Activated CD8-positive, alpha-beta T cell treated with anti-CD3 and anti-CD28 coated beads for 36 hours (primary cell): Measurements from ENCODE around the gene DCAF8. TPM values are rescaled to one million over a fixed set of nuclear protein-coding genes. Genes with fewer than 3 reads are reported as not detected.

Experiments
- ATAC-seq: fragments of 200-7000 bp; cut with Tn5 transposase; one replicate; pipeline ENCODE4 v1.10.0; 2021; ENCODE audit warnings: mild to moderate bottlenecking, moderate library complexity
- CTCF ChIA-PET: fragments of 350-600 bp; sonication (Branson Sonifier 250); formaldehyde crosslinking; loops from one replicate; lab custom pipeline; 2021; ENCODE audit warnings: antibody characterized with exemption; lab: Charles Lee
- POLR2A ChIA-PET: fragments of 350-600 bp; sonication (Branson Sonifier 250); formaldehyde crosslinking; loops from one replicate; lab custom pipeline; 2021; ENCODE audit warnings: antibody characterized with exemption; lab: Charles Lee
- DNase-seq: peaks from one replicate; pipeline ENCODE4 v3.0.0-alpha.2; 2020
- H3K27ac Mint-ChIP-seq: one replicate; pipeline ENCODE4 v1.8.0; 2021; ENCODE audit warnings: mild to moderate bottlenecking, mixed read lengths
- H3K27me3 Mint-ChIP-seq: one replicate; pipeline ENCODE4 v1.8.0; 2021; ENCODE audit warnings: mixed read lengths
- H3K36me3 Mint-ChIP-seq: one replicate; pipeline ENCODE4 v1.8.0; 2021; ENCODE audit warnings: low read depth, mixed read lengths
- H3K4me1 Mint-ChIP-seq: one replicate; pipeline ENCODE4 v1.8.0; 2021; ENCODE audit warnings: low read depth, mixed read lengths
- H3K4me3 Mint-ChIP-seq: one replicate; pipeline ENCODE4 v1.8.0; 2021; ENCODE audit warnings: mild to moderate bottlenecking, moderate library complexity, mixed read lengths
- H3K9me3 Mint-ChIP-seq: one replicate; pipeline ENCODE4 v1.8.0; 2021; ENCODE audit warnings: mixed read lengths
- CTCF ChIP-seq: fragments of 200-600 bp; IDR thresholded peaks from one replicate; pipeline ENCODE4 v1.8.0; 2022; ENCODE audit warnings: antibody characterized with exemption, mild to moderate bottlenecking
- intact Hi-C: fragments of 100-400 bp; cut with micrococcal nuclease; formaldehyde crosslinking; loops from one replicate; pipeline ENCODE4 v1.10.0; 2022
- total RNA-seq, 2 experiments: library from RNA; stranded (reverse); gene quantifications; one replicate each; pipeline ENCODE4 v1.2.3, GENCODE V29; 2021

DCAF8 gene
- total RNA-seq, 2 experiments from 2014 or later, result 116 TPM

- Mint-ChIP-seq H3K9me3 (no peaks in the 10 kb centered on the region), H3K36me3 (peaks cover 12% of the 10 kb centered on the region)
- ATAC-seq, result no peak
Measured at GRCh38 chr1:160221089-160221488, 41.3 kb downstream of the DCAF8 start.

GRCh38 chr1:160220301-160220700, 42.0 kb downstream of the DCAF8 start:
- ChIA-PET POLR2A (interaction anchor here (0.6 to 2.0 kb wide), 4 partner anchors 9 to 13 kb away, joined by 3 to 9 read pairs (median 3); no protein-coding TSS in a partner anchor), CTCF (interaction anchor here (0.9 to 3.9 kb wide), 9 partner anchors 13 to 119 kb away, joined by 3 to 20 read pairs (median 7); partner anchors contain the start of gene CASQ1)
- intact Hi-C loops, result no loop called here

More at GRCh38 chr1:160221089-160221488, 41.3 kb downstream of the DCAF8 start:
- Mint-ChIP-seq H3K4me3 (no peak overlapping the region), H3K27me3 (no peaks in the 10 kb centered on the region), H3K4me1 (no peaks in the 10 kb centered on the region), H3K27ac (no peak overlapping the region)
- TF ChIP-seq CTCF, result no peak
- DNase-seq, result no peak
- CTCF ChIA-PET, result interaction anchor here (1.6 to 3.9 kb wide), 5 partner anchors 28 to 120 kb away, joined by 4 to 20 read pairs (median 10); no protein-coding TSS in a partner anchor
- POLR2A ChIA-PET, result interaction anchor here (1.8 to 2.0 kb wide), 2 partner anchors 8 to 14 kb away, joined by 5 to 9 read pairs; no protein-coding TSS in a partner anchor
- intact Hi-C loops, result no loop called here

GRCh38 chr1:160219062-160219929, 43.1 kb downstream of the DCAF8 start:
- Mint-ChIP-seq H3K27me3 (no peaks in the 10 kb centered on the region), H3K9me3 (no peaks in the 10 kb centered on the region), H3K36me3 (peaks cover 21% of the 10 kb centered on the region), H3K4me1 (no peaks in the 10 kb centered on the region), H3K27ac (no peak overlapping the region), H3K4me3 (no peak overlapping the region)
- no peak for DNase-seq
- CTCF ChIA-PET, result interaction anchor here (0.9 to 3.9 kb wide), 12 partner anchors 14 to 173 kb away, joined by 3 to 20 read pairs (median 6); partner anchors contain the start of gene CASQ1
- POLR2A ChIA-PET, result interaction anchor here (0.6 to 2.0 kb wide), 4 partner anchors 9 to 22 kb away, joined by 3 to 9 read pairs (median 3); no protein-coding TSS in a partner anchor
- TF ChIP-seq CTCF, result no peak
- ATAC-seq, result no peak
- intact Hi-C loops, result no loop called here

More at GRCh38 chr1:160220301-160220700, 42.0 kb downstream of the DCAF8 start:
- H3K27me3 Mint-ChIP-seq, result no peaks in the 10 kb centered on the region
- TF ChIP-seq CTCF, result no peak
- H3K36me3 Mint-ChIP-seq, result peaks cover 18% of the 10 kb centered on the region
- no peak overlapping the region for H3K27ac Mint-ChIP-seq
- H3K4me3 Mint-ChIP-seq, result no peak overlapping the region
- H3K9me3 Mint-ChIP-seq, result no peaks in the 10 kb centered on the region
- DNase-seq (no peak), ATAC-seq (no peak)
- no peaks in the 10 kb centered on the region for H3K4me1 Mint-ChIP-seq

- H3K4me3 Mint-ChIP-seq, result no peak overlapping the region
- DNase-seq (no peak), ATAC-seq (no peak)
- intact Hi-C loops, result no loop called here
- H3K27ac Mint-ChIP-seq, result no peak overlapping the region
- no peak for TF ChIP-seq CTCF
- no peaks in the 10 kb centered on the region for H3K4me1 Mint-ChIP-seq
- no peaks in the 10 kb centered on the region for H3K9me3 Mint-ChIP-seq
- H3K36me3 Mint-ChIP-seq, result peaks cover 31% of the 10 kb centered on the region
- H3K27me3 Mint-ChIP-seq, result no peaks in the 10 kb centered on the region
- CTCF ChIA-PET, result interaction anchor here (1.4 to 2.2 kb wide), 2 partner anchors 11 to 34 kb away, joined by 3 to 10 read pairs; no protein-coding TSS in a partner anchor
- POLR2A ChIA-PET, result no interaction called here
Measured at GRCh38 chr1:160217481-160218051, 44.8 kb downstream of the DCAF8 start.
